Endodermal cell (in vitro differentiated cells): ENCODE data around the gene ZMIZ1. TPM values are rescaled to one million over a fixed set of nuclear protein-coding genes. Genes with fewer than 3 reads are reported as not detected.

Experiments used
- DNase-seq: peaks from one replicate; pipeline ENCODE4 v3.0.0-alpha.2; 2017
- H3K27ac ChIP-seq: 2 replicates; pipeline ENCODE4 v1.5.1; 2013; ENCODE audit warnings: mild to moderate bottlenecking, low read depth, low read length, moderate library complexity
- H3K27me3 ChIP-seq: 2 replicates; pipeline ENCODE4 v1.6.1; 2013; ENCODE audit warnings: mild to moderate bottlenecking, low read length, moderate library complexity; ENCODE audit not compliant: insufficient read depth, control insufficient read depth, poor library complexity, severe bottlenecking
- H3K36me3 ChIP-seq: 2 replicates; pipeline ENCODE4 v1.7.0; 2013; ENCODE audit warnings: mild to moderate bottlenecking, low read length, moderate library complexity; ENCODE audit not compliant: control insufficient read depth, insufficient read depth
- H3K4me1 ChIP-seq: one replicate; pipeline ENCODE4 v1.7.0; 2013; ENCODE audit warnings: low read length; ENCODE audit not compliant: control insufficient read depth, insufficient read depth
- H3K4me3 ChIP-seq: 2 replicates; pipeline ENCODE4 v1.5.1; 2013; ENCODE audit warnings: mild to moderate bottlenecking, low read length, moderate library complexity
- H3K9ac ChIP-seq: 2 replicates; pipeline ENCODE4 v1.6.1; 2013; ENCODE audit warnings: mild to moderate bottlenecking, low read length, moderate library complexity; ENCODE audit not compliant: poor library complexity, severe bottlenecking; ENCODE audit errors: extremely low read depth
- H3K9me3 ChIP-seq: 2 replicates; pipeline ENCODE4 v1.6.1; 2013; ENCODE audit warnings: mild to moderate bottlenecking, low read length, moderate library complexity; ENCODE audit not compliant: control insufficient read depth
- H3K27ac Mint-ChIP-seq: 2 replicates; pipeline ENCODE4 v1.8.0; 2020; ENCODE audit warnings: mixed read lengths
- H3K27me3 Mint-ChIP-seq: 2 replicates; pipeline ENCODE4 v1.8.0; 2021; ENCODE audit warnings: mild to moderate bottlenecking, mixed read lengths; ENCODE audit not compliant: insufficient read depth
- H3K36me3 Mint-ChIP-seq: 2 replicates; pipeline ENCODE4 v1.8.0; 2020; ENCODE audit warnings: low read depth, mixed read lengths
- H3K4me1 Mint-ChIP-seq: 2 replicates; pipeline ENCODE4 v1.8.0; 2020; ENCODE audit warnings: mixed read lengths
- H3K4me3 Mint-ChIP-seq: 2 replicates; pipeline ENCODE4 v1.8.0; 2020; ENCODE audit warnings: mild to moderate bottlenecking, moderate library complexity, mixed read lengths
- H3K9me3 Mint-ChIP-seq: 2 replicates; pipeline ENCODE4 v1.8.0; 2020; ENCODE audit warnings: mild to moderate bottlenecking, mixed read lengths
- WGBS, 2 experiments: methylation state at CpG; one replicate each; pipeline versions ENCODE4 v1.1.5 to v1.1.7; 2013; ENCODE audit warnings: missing lambda C conversion rate in 2 of 2, mixed read lengths in 1 of 2; ENCODE audit not compliant: insufficient coverage in 1 of 2, insufficient read length in 1 of 2; 5-methylcytosine and 5-hydroxymethylcytosine counted together
- total RNA-seq, 2 donors: library from RNA; stranded (reverse); fragmentation: NEBNext Ultra II Directional in 1 of 2; extraction: Animal tissue kit (Norgen Biotek cat#: 25700) in 1 of 2; gene quantifications; 2 replicates in 1 of 2; 3 replicates in 1 of 2; pipeline ENCODE4 v1.2.1, GENCODE V29; 2021
- TF ChIP-seq, protein P1 (sequence below): fragments of 200-600 bp; sonication (generic); conservative IDR thresholded peaks from 2 replicates; pipeline ENCODE4 v1.5.0; 2021; ENCODE audit warnings: antibody characterized with exemption, mild to moderate bottlenecking

ZMIZ1 gene
- total RNA-seq, 2 donors from 2014 or later = 65.3 to 67.5 TPM

DNA sequence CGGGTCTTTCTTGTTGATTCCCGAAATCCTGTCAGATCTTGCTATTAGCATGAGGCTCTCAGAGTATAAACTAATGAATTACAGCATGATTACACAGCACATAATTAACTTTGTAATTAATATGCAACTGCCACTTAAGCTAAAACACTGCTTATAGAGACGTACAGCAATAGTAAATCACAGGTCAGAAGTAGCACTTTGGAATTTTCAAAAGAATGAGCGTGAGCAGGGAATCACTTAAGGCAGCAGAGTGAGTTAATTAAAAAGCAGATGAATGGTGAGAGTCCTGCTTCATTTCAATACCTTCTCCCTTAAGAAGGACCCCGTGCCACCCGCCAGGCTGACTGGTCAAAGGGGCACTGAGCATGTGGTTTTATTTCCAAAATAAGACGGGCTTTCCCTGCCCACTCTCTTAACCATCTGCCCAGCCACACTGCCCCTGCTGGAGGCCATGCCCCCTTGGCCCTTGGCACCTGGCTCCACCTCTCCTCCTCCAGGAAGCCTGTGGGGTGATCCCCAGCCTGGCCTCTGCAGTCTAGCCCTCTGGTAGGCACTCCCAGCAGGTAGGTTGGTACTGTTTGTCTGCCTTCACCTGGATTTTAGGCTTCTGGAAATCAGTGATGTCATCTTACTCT is 117.8 kb downstream of the ZMIZ1 start:
- Histone ChIP-seq H3K9me3 (no peaks in the 10 kb centered on the region), H3K9ac (no peak overlapping the region), H3K27ac (peak overlapping the region; percentile 8), H3K4me1 (peaks cover 8% of the 10 kb centered on the region), H3K27me3 (no peaks in the 10 kb centered on the region), H3K4me3 (no peak overlapping the region), H3K36me3 (peaks cover 36% of the 10 kb centered on the region)
- TF ChIP-seq, protein P1, sequence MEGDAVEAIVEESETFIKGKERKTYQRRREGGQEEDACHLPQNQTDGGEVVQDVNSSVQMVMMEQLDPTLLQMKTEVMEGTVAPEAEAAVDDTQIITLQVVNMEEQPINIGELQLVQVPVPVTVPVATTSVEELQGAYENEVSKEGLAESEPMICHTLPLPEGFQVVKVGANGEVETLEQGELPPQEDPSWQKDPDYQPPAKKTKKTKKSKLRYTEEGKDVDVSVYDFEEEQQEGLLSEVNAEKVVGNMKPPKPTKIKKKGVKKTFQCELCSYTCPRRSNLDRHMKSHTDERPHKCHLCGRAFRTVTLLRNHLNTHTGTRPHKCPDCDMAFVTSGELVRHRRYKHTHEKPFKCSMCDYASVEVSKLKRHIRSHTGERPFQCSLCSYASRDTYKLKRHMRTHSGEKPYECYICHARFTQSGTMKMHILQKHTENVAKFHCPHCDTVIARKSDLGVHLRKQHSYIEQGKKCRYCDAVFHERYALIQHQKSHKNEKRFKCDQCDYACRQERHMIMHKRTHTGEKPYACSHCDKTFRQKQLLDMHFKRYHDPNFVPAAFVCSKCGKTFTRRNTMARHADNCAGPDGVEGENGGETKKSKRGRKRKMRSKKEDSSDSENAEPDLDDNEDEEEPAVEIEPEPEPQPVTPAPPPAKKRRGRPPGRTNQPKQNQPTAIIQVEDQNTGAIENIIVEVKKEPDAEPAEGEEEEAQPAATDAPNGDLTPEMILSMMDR = no peak
- H3K4me1 Mint-ChIP-seq = peaks cover 13% of the 10 kb centered on the region
- DNase-seq = no peak
- peaks cover 17% of the 10 kb centered on the region for H3K36me3 Mint-ChIP-seq
- peak overlapping the region; percentile 79 for H3K27ac Mint-ChIP-seq
- H3K4me3 Mint-ChIP-seq = no peak overlapping the region
- WGBS, 2 experiments = 92 to 94% methylated on average over 7 of the region's 7 CpGs
- no peaks in the 10 kb centered on the region for H3K9me3 Mint-ChIP-seq
- no peaks in the 10 kb centered on the region for H3K27me3 Mint-ChIP-seq

DNA sequence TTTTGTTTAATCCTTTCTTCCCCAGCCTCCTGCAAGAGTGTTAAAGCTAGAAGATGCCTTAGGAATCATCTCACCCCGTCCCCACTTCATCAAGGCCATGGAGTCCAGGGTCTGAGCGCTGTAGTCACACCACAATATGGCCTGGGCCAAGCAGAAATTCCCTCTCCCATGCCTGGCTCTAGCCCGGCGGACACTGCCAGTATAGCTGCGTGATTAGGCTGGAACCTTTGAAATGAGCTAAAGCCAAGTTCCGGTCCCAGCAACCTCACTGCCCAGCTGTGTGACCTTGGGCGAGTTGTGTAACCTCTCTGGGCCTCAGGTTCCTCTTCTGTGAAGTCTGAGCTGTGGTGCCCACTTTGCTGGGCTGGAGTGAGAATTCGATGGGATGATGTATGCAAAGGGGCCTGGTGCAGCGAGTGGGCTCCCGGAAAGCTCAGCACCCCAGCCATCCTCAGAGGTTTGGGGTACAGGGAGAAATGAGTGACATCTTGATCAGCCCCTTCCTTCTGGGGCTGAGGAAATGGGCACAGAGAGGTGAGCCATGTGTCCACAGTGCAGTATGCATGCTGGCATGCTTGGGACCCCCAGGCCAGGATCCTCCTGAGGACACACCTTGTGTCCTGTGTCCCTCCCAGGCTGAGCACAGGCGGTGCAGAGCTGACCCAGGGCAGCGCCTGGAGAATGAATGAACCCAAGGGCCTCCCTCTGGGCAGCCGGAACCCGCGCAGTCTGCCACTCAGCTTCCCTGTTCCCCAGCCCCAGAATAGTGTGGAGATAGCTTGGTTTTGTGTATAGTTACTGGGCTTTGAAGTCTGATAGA is 118.6 kb downstream of the ZMIZ1 start:
- DNase-seq = no peak
- H3K27me3 Mint-ChIP-seq = no peaks in the 10 kb centered on the region
- peaks cover 13% of the 10 kb centered on the region for H3K4me1 Mint-ChIP-seq
- no peak overlapping the region for H3K27ac ChIP-seq
- WGBS, 2 experiments = 94 to 98% methylated on average over 8 to 15 of the region's 15 CpGs
- peak overlapping the region; percentile 72 for H3K27ac Mint-ChIP-seq
- H3K9me3 Mint-ChIP-seq = no peaks in the 10 kb centered on the region
- H3K4me3 Mint-ChIP-seq = no peak overlapping the region
- H3K36me3 Mint-ChIP-seq = peaks cover 10% of the 10 kb centered on the region
- no peaks in the 10 kb centered on the region for H3K9me3 ChIP-seq
- TF ChIP-seq, protein P1 = no peak
- no peak overlapping the region for H3K4me3 ChIP-seq
- peaks cover 8% of the 10 kb centered on the region for H3K4me1 ChIP-seq
- H3K27me3 ChIP-seq = no peaks in the 10 kb centered on the region
- H3K9ac ChIP-seq = no peak overlapping the region
- peaks cover 35% of the 10 kb centered on the region for H3K36me3 ChIP-seq

DNA sequence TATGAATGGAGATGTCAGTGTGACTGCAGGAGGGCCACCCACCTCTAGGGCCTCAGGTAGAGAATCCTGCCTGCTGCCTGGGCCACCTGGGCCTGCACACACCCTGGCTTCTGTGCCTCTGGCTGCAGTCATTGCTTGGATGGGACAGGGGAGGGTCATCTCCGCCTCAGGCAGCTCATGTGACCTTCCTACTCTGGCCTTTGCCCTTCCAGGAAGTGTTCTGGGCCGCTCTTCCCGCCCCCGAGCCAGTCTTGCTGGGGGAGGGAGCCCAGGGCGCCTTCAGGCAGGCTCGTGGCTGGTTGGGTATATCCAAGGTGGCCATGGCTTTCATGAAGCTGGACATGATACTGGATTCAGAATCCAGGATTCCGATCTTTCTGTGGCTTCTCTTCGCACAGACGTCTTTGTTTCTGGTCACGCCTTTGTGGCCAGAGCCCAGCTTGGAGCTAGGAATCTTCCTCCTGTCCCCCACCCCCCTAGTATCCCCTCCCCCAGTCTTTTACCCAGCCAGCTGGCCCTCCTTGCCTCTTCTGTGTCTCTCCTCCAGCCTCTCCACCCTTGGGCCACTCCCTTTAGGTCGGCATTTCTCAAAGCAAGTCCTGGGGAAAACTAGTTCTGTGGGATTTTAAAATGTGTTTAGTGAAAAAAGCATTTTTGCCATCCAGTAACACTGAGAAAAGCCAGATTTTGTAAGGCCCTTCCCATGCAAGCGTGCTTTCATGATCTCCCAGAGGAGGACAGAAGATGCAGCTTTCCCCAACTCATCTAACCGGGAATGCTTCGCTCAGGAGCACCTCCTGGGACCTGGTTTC is 119.6 kb downstream of the ZMIZ1 start:
- H3K36me3 ChIP-seq = peaks cover 29% of the 10 kb centered on the region
- no peak overlapping the region for H3K27ac Mint-ChIP-seq
- H3K9me3 ChIP-seq = no peaks in the 10 kb centered on the region
- DNase-seq = no peak
- peaks cover 5% of the 10 kb centered on the region for H3K36me3 Mint-ChIP-seq
- no peaks in the 10 kb centered on the region for H3K27me3 Mint-ChIP-seq
- H3K4me3 Mint-ChIP-seq = no peak overlapping the region
- H3K4me1 ChIP-seq = peaks cover 8% of the 10 kb centered on the region
- H3K9ac ChIP-seq = no peak overlapping the region
- H3K4me1 Mint-ChIP-seq = peaks cover 13% of the 10 kb centered on the region
- 87 to 90% methylated on average over 8 to 14 of the region's 14 CpGs for WGBS, 2 experiments
- H3K27me3 ChIP-seq = no peaks in the 10 kb centered on the region
- no peak overlapping the region for H3K4me3 ChIP-seq
- no peaks in the 10 kb centered on the region for H3K9me3 Mint-ChIP-seq
- peak overlapping the region; percentile 61 for H3K27ac ChIP-seq
- TF ChIP-seq, protein P1 = no peak
